HEK293 (cell line): ENCODE measurements around the gene DCAF4.

Source experiments
- CTCF ChIA-PET: fragments of 350-600 bp; formaldehyde crosslinking; extraction: SDS; loops from one replicate; lab custom pipeline; 2021; ENCODE audit warnings: antibody characterized with exemption; lab: Yijun Ruan, JAX
- POLR2A ChIA-PET: fragments of 300-600 bp; formaldehyde crosslinking; extraction: SDS; loops from one replicate; lab custom pipeline; 2020; ENCODE audit warnings: antibody characterized with exemption, inconsistent platforms; lab: Yijun Ruan, JAX
- H3K27ac ChIP-seq: fragments of 200-500 bp; sonication (Bioruptor generic); 2 replicates; pipeline ENCODE4 v1.5.1; 2014; ENCODE audit warnings: low read depth, low read length, control low read depth, inconsistent platforms; ENCODE audit errors: extremely low read depth
- H3K36me3 ChIP-seq, 2 experiments: fragments of 200-500 bp in 1 of 2; sonication (Bioruptor generic) in 1 of 2; 1 replicate in 1 of 2; 2 replicates in 1 of 2; pipeline ENCODE4 v1.5.1; 2014 to 2017; ENCODE audit warnings: inconsistent platforms in 2 of 2, low read length in 2 of 2; ENCODE audit not compliant: control insufficient read depth in 2 of 2, insufficient read depth in 1 of 2
- H3K4me1 ChIP-seq: fragments of 200-500 bp; sonication (Bioruptor generic); 2 replicates; pipeline ENCODE4 v1.5.1; 2014; ENCODE audit warnings: mild to moderate bottlenecking, low read length, inconsistent platforms; ENCODE audit not compliant: control insufficient read depth, insufficient read depth
- H3K4me3 ChIP-seq: 2 replicates; pipeline ENCODE4 v1.5.1; 2011; ENCODE audit warnings: low read depth, mild to moderate bottlenecking, control low read depth, low read length, moderate library complexity
- H3K9me3 ChIP-seq: fragments of 200-500 bp; sonication (Bioruptor generic); 2 replicates; pipeline ENCODE4 v1.5.1; 2014; ENCODE audit warnings: low read depth, low read length, inconsistent platforms; ENCODE audit not compliant: control insufficient read depth, insufficient read depth
- GLI4 ChIP-seq: fragments of 450-650 bp; formaldehyde crosslinking; IDR thresholded peaks from 2 replicates; pipeline ENCODE4 v1.5.1; 2016; ENCODE audit warnings: missing biosample characterization, missing genetic modification characterization
- HIC1 ChIP-seq: fragments of 450-650 bp; formaldehyde crosslinking; IDR thresholded peaks from 2 replicates; pipeline ENCODE4 v1.5.1; 2016; ENCODE audit warnings: missing biosample characterization, missing genetic modification characterization
- KLF9 ChIP-seq: fragments of 450-650 bp; formaldehyde crosslinking; IDR thresholded peaks from 2 replicates; pipeline ENCODE4 v1.5.1; 2016; ENCODE audit warnings: missing biosample characterization, missing genetic modification characterization, low read depth
- MEIS1 ChIP-seq: sonication (generic); formaldehyde crosslinking; IDR thresholded peaks from 2 replicates; pipeline ENCODE4 v1.8.1; 2022; ENCODE audit warnings: missing genetic modification reagents, mild to moderate bottlenecking, borderline replicate concordance
- PRDM1 ChIP-seq: fragments of 450-650 bp; formaldehyde crosslinking; IDR thresholded peaks from 2 replicates; pipeline ENCODE4; 2016; ENCODE audit warnings: missing biosample characterization, missing genetic modification characterization
- PRDM10 ChIP-seq: fragments of 450-650 bp; formaldehyde crosslinking; IDR thresholded peaks from 2 replicates; pipeline ENCODE4 v1.5.1; 2016; ENCODE audit warnings: missing biosample characterization, missing genetic modification characterization
- ZBTB10 ChIP-seq: fragments of 450-650 bp; formaldehyde crosslinking; IDR thresholded peaks from 2 replicates; pipeline ENCODE4 v1.5.1; 2016; ENCODE audit warnings: missing biosample characterization, missing genetic modification characterization
- ZBTB20 ChIP-seq: fragments of 450-650 bp; formaldehyde crosslinking; IDR thresholded peaks from 2 replicates; pipeline ENCODE4 v1.5.1; 2016; ENCODE audit warnings: missing biosample characterization, missing genetic modification characterization
- ZNF114 ChIP-seq: fragments of 450-650 bp; formaldehyde crosslinking; IDR thresholded peaks from 2 replicates; pipeline ENCODE4 v1.5.0; 2017; ENCODE audit warnings: missing biosample characterization, missing genetic modification characterization
- ZNF121 ChIP-seq: fragments of 450-650 bp; formaldehyde crosslinking; IDR thresholded peaks from 2 replicates; pipeline ENCODE4 v1.5.1; 2016; ENCODE audit warnings: missing biosample characterization, missing genetic modification characterization
- ZNF174 ChIP-seq: fragments of 450-650 bp; formaldehyde crosslinking; IDR thresholded peaks from 2 replicates; pipeline ENCODE4 v1.5.0; 2017; ENCODE audit warnings: missing biosample characterization, mild to moderate bottlenecking, missing genetic modification characterization
- ZNF214 ChIP-seq: fragments of 450-650 bp; formaldehyde crosslinking; IDR thresholded peaks from 2 replicates; pipeline ENCODE4 v1.5.1; 2017; ENCODE audit warnings: missing biosample characterization, mild to moderate bottlenecking, missing genetic modification characterization, borderline replicate concordance
- ZNF324 ChIP-seq: fragments of 450-650 bp; formaldehyde crosslinking; IDR thresholded peaks from 2 replicates; pipeline ENCODE4 v1.5.1; 2016; ENCODE audit warnings: missing biosample characterization, missing genetic modification characterization
- ZNF341 ChIP-seq: fragments of 450-650 bp; formaldehyde crosslinking; IDR thresholded peaks from 2 replicates; pipeline ENCODE4; 2016; ENCODE audit warnings: low read depth, missing biosample characterization, missing genetic modification characterization
- ZNF433 ChIP-seq: fragments of 450-650 bp; formaldehyde crosslinking; IDR thresholded peaks from 2 replicates; pipeline ENCODE4 v1.5.1; 2016; ENCODE audit warnings: missing biosample characterization, missing genetic modification characterization, low read depth
- ZNF473 ChIP-seq: fragments of 450-650 bp; formaldehyde crosslinking; IDR thresholded peaks from 2 replicates; pipeline ENCODE4 v1.5.1; 2017; ENCODE audit warnings: missing biosample characterization, missing genetic modification characterization
- ZNF48 ChIP-seq: fragments of 450-650 bp; formaldehyde crosslinking; IDR thresholded peaks from 2 replicates; pipeline ENCODE4 v1.5.1; 2016; ENCODE audit warnings: missing biosample characterization, missing genetic modification characterization
- ZNF501 ChIP-seq: fragments of 450-650 bp; formaldehyde crosslinking; IDR thresholded peaks from 2 replicates; pipeline ENCODE4 v1.5.1; 2016; ENCODE audit warnings: missing biosample characterization, missing genetic modification characterization
- ZNF514 ChIP-seq: fragments of 450-650 bp; formaldehyde crosslinking; IDR thresholded peaks from 2 replicates; pipeline ENCODE4 v1.5.1; 2016; ENCODE audit warnings: missing biosample characterization, missing genetic modification characterization
- ZNF530 ChIP-seq: fragments of 450-650 bp; formaldehyde crosslinking; IDR thresholded peaks from 2 replicates; pipeline ENCODE4 v1.5.1; 2016; ENCODE audit warnings: low read depth, missing biosample characterization, missing genetic modification characterization
- ZNF639 ChIP-seq: fragments of 450-650 bp; formaldehyde crosslinking; IDR thresholded peaks from 2 replicates; pipeline ENCODE4 v1.5.1; 2016; ENCODE audit warnings: missing biosample characterization, missing genetic modification characterization
- ZNF777 ChIP-seq: fragments of 450-650 bp; formaldehyde crosslinking; IDR thresholded peaks from 2 replicates; pipeline ENCODE4 v1.5.1; 2017; ENCODE audit warnings: missing biosample characterization, missing genetic modification characterization, borderline replicate concordance
- ZSCAN18 ChIP-seq: fragments of 450-650 bp; formaldehyde crosslinking; IDR thresholded peaks from 2 replicates; pipeline ENCODE4 v1.5.1; 2016; ENCODE audit warnings: missing biosample characterization, missing genetic modification characterization

The DCAF4 gene

GRCh38 chr14:72882047-72882446 is 44.2 kb upstream of the DCAF4 start:
- ChIA-PET POLR2A (no interaction called here), CTCF (interaction anchor here (0.5 to 1.6 kb wide), 2 partner anchors 365 to 382 kb away, joined by 3 read pairs; no protein-coding TSS in a partner anchor)
- no peak overlapping the region for H3K27ac ChIP-seq
- H3K36me3 ChIP-seq, result no peaks in the 10 kb centered on the region
- H3K9me3 ChIP-seq, result no peaks in the 10 kb centered on the region
- TF ChIP-seq KLF9 (no peak), PRDM1 (no peak), PRDM10 (no peak), ZNF639 (tag by site-specific recombination) (no peak), ZNF777 (no peak), ZNF324 (tag by site-specific recombination) (no peak), ZBTB20 (no peak), ZNF501 (no peak), ZNF48 (no peak), GLI4 (tag by site-specific recombination) (no peak), MEIS1 (CRISPR knock-in tag) (no peak), ZNF121 (no peak)
- TF ChIP-seq, all 188 proteins: peak for 0
- Histone ChIP-seq H3K4me3 (no peak overlapping the region), H3K4me1 (no peaks in the 10 kb centered on the region)

- H3K27ac ChIP-seq, result no peak overlapping the region
- CTCF ChIA-PET, result interaction anchor here (1.6 kb wide), 1 partner anchor 365 kb away, joined by 3 read pairs; no protein-coding TSS in a partner anchor
- TF ChIP-seq ZNF341 (no peak), ZNF174 (no peak), ZNF433 (tag by site-specific recombination) (no peak), ZNF514 (tag by site-specific recombination) (no peak), ZNF530 (tag by site-specific recombination) (no peak), ZNF473 (tag by site-specific recombination) (no peak), ZNF214 (no peak), HIC1 (tag by site-specific recombination) (no peak), ZBTB10 (tag by site-specific recombination) (no peak), ZNF114 (no peak), ZSCAN18 (tag by site-specific recombination) (no peak), ZNF777 (no peak)
- TF ChIP-seq, all 188 proteins: peak for 0
- H3K9me3 ChIP-seq, result no peaks in the 10 kb centered on the region
- no peaks in the 10 kb centered on the region for H3K36me3 ChIP-seq
- H3K4me1 ChIP-seq, result no peaks in the 10 kb centered on the region
- H3K4me3 ChIP-seq, result no peak overlapping the region
- POLR2A ChIA-PET, result no interaction called here
Observed at GRCh38 chr14:72882463-72882862, 43.8 kb upstream of the DCAF4 start.
